IPS DF 6.9 (cell line): Measurements from ENCODE around the gene PPM1B.

Experiments used
- DNase-seq: peaks from one replicate; pipeline ENCODE4 v3.0.0-alpha.2; 2013; ENCODE audit warnings: low read depth, low spot score
- H3K27ac ChIP-seq: one replicate; pipeline ENCODE4 v1.5.1; 2013; ENCODE audit warnings: low read length, control low read depth
- H3K27me3 ChIP-seq: 2 replicates; pipeline ENCODE4 v1.6.1; 2013; ENCODE audit warnings: mild to moderate bottlenecking, low read length; ENCODE audit not compliant: control insufficient read depth, insufficient read depth
- H3K36me3 ChIP-seq: 2 replicates; pipeline ENCODE4 v1.6.1; 2013; ENCODE audit warnings: low read length; ENCODE audit not compliant: control insufficient read depth, insufficient read depth
- H3K4me1 ChIP-seq: 2 replicates; pipeline ENCODE4 v1.6.1; 2013; ENCODE audit warnings: low read length; ENCODE audit not compliant: control insufficient read depth, insufficient read depth
- H3K4me3 ChIP-seq: 2 replicates; pipeline ENCODE4 v1.5.1; 2013; ENCODE audit warnings: mild to moderate bottlenecking, low read length
- H3K9me3 ChIP-seq: 2 replicates; pipeline ENCODE4 v1.6.1; 2013; ENCODE audit warnings: low read length, inconsistent platforms; ENCODE audit not compliant: control insufficient read depth, insufficient read depth
- WGBS: extraction: QIAGEN DNeasy Blood & Tissue Kit; methylation state at CpG from one replicate; pipeline ENCODE4 v1.1.7; 2013; ENCODE audit warnings: mixed read lengths, missing lambda C conversion rate; ENCODE audit not compliant: insufficient read length, insufficient coverage; 5-methylcytosine and 5-hydroxymethylcytosine counted together

The PPM1B gene

GRCh38 chr2:44212302-44212701 lies 43.6 kb downstream of the PPM1B start:
- no peak overlapping the region for H3K27ac ChIP-seq
- H3K36me3 ChIP-seq = no peaks in the 10 kb centered on the region; the same call in 1 of the 2 replicates
- no peaks in the 10 kb centered on the region for H3K4me1 ChIP-seq
- DNase-seq = no peak
- no peaks in the 10 kb centered on the region for H3K9me3 ChIP-seq
- WGBS = no CpG with 5 or more reads among the region's 4 CpGs
- no peaks in the 10 kb centered on the region for H3K27me3 ChIP-seq
- no peak overlapping the region for H3K4me3 ChIP-seq

DNA sequence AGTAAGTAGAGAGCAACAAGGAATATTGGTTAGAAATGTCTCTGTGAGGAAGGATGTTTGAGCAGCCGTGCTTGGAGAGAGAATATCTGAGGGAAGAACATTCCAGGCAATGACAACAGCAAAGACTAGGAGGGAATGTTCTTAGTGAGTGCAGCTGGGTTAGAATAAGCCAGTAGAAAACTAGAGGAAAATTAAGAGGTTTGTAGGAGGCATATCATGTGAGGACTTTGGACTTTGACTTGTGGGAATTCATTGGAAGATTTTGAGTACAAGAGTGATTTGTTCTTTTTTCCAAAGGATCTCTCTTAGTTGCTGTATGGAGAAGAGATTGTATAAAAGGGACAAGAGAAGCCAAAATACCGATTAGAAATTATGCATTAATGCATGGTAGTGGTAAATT lies 47.2 kb downstream of the PPM1B start:
- no peaks in the 10 kb centered on the region; the same call in 1 of the 2 replicates for H3K36me3 ChIP-seq
- no peaks in the 10 kb centered on the region for H3K27me3 ChIP-seq
- H3K4me1 ChIP-seq = no peaks in the 10 kb centered on the region
- WGBS = no CpG with 5 or more reads among the region's 2 CpGs
- H3K27ac ChIP-seq = no peak overlapping the region
- H3K4me3 ChIP-seq = no peak overlapping the region
- H3K9me3 ChIP-seq = no peaks in the 10 kb centered on the region
- DNase-seq = no peak

DNA sequence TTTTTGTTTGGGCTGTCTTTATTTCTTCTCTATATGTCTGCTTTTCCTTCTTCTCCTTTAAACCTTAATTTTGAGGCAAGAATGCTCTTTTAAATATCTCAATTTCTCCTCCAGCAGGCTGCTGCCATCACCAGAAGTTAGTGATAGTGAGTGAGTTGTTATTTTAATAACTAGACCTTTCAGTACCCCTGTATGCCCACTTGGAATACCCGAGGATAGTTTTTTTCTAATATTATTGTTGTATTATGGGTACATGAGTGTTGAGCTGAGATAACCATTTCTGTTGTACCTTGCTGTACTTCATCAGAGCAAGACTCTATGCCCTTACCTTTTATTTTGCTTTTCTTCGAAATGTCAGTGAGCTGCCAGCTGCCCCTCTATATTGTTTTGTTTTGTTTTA lies 50.1 kb downstream of the PPM1B start:
- no peak overlapping the region for H3K27ac ChIP-seq
- no peaks in the 10 kb centered on the region for H3K27me3 ChIP-seq
- no CpG with 5 or more reads among the region's 2 CpGs for WGBS
- no peak for DNase-seq
- H3K9me3 ChIP-seq = no peaks in the 10 kb centered on the region
- peaks cover 2% of the 10 kb centered on the region; the same call in 1 of the 2 replicates for H3K36me3 ChIP-seq
- no peaks in the 10 kb centered on the region for H3K4me1 ChIP-seq
- H3K4me3 ChIP-seq = no peak overlapping the region

DNA sequence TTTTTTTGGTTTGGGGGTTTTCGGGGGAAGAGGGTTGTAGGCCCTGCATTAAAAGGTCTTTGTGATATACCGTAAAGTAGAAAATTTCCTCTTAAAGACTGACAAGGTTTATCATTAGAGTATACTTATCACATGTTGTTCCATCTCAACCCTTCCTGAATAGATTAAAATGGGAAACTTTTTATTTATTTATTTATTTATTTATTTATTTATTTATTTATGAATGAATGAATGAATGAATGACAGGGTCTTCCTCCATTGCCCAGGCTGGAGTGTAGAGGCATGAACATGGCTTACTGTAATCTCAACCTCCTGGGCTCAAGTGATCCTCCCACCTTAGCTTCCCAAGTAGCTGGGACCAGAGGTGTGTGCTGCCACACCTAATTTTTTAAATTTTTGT lies 58.1 kb downstream of the PPM1B start:
- Histone ChIP-seq H3K36me3 (0 out of 2 replicates have a peak, but pooled peaks cover 5% of the 10 kb centered on the region), H3K4me3 (no peak overlapping the region), H3K9me3 (no peaks in the 10 kb centered on the region), H3K27ac (no peak overlapping the region), H3K27me3 (no peaks in the 10 kb centered on the region), H3K4me1 (no peaks in the 10 kb centered on the region)
- no peak for DNase-seq
- no CpG with 5 or more reads among the region's 2 CpGs for WGBS

GRCh38 chr2:44230378-44230777 lies 61.7 kb downstream of the PPM1B start:
- H3K36me3 ChIP-seq = 0 out of 2 replicates have a peak, but pooled peaks cover 3% of the 10 kb centered on the region
- H3K27ac ChIP-seq = no peak overlapping the region
- DNase-seq = no peak
- H3K9me3 ChIP-seq = no peaks in the 10 kb centered on the region
- H3K27me3 ChIP-seq = no peaks in the 10 kb centered on the region
- no CpG with 5 or more reads among the region's 3 CpGs for WGBS
- no peaks in the 10 kb centered on the region for H3K4me1 ChIP-seq
- no peak overlapping the region for H3K4me3 ChIP-seq

DNA sequence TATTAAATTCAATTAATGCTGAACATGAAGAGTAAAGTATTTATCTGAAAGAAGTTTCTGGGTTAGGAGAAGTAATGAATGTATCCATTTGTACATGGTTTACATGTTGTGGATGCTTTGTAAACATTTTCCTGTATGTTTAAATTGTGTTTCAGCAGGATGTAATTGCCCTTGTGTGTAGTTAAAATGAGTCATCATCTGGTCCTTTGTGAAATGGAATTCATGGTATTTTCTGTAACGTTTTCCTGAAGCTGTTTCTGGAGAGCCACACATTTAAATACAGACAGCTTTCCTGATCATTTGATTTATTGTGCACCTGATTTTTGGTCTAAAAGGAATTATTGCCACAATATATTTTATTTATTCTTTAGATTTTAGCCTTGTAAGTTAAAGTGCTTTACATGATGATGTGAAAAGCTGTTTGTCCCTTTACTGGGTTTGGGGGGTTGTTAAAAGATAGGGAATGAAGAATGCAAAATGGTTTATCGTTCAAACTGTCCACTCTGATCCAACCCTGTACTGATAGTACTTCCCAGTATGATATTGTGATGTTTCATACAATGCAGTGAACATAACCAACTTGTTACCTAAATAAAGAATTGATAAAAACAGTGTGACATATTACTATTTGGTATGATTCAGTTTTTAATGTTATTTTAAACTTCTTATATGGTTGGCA lies 64.9 kb downstream of the PPM1B start:
- Histone ChIP-seq H3K4me1 (no peaks in the 10 kb centered on the region; the same call in 1 of the 2 replicates), H3K4me3 (no peak overlapping the region), H3K36me3 (no peaks in the 10 kb centered on the region), H3K27me3 (no peaks in the 10 kb centered on the region), H3K9me3 (no peaks in the 10 kb centered on the region), H3K27ac (no peak overlapping the region)
- WGBS = no CpG with 5 or more reads among the region's 2 CpGs
- no peak for DNase-seq

DNA sequence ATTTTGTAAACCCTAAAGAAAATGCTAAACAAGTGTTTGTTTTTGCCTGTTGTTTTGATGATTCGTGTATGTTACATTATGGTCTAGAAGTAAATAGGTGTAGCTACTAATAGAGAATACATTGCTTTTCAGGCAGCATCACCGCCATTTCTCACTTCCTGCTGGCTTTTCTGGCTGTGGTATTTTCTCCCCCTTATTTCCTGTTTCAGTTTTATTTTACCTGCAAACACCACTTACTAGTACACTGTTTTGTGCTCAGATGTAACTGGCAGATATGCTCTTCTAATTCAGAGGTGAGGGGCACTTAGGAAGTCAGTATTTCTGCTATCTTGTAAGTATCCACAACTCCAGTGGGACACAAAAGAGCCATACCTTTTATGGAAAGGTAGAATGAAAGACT lies 68.5 kb downstream of the PPM1B start:
- no peaks in the 10 kb centered on the region for H3K36me3 ChIP-seq
- H3K27me3 ChIP-seq = no peaks in the 10 kb centered on the region
- H3K27ac ChIP-seq = no peak overlapping the region
- no peaks in the 10 kb centered on the region; the same call in 1 of the 2 replicates for H3K4me1 ChIP-seq
- no CpG with 5 or more reads among the region's 2 CpGs for WGBS
- H3K9me3 ChIP-seq = no peaks in the 10 kb centered on the region
- no peak overlapping the region for H3K4me3 ChIP-seq
- no peak for DNase-seq

DNA sequence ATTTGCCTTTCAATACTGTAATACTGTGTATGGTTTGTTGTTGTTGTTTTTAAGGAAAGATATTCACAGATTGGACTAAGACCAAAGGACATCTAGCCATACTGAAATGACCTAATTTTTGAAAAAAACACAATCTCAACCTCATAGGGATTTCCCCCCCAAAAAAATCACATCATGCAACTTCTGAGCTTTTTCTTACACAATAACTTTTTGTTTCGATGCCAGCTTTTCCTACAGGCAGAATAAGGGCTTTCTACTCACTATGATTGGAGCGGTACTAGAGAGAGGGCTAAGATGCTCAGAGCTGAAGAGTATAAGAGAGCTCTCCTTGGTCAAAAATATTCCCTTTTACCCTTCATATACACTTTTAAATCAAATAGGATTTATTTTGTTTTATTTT lies 74.2 kb downstream of the PPM1B start:
- no peaks in the 10 kb centered on the region for H3K9me3 ChIP-seq
- peaks cover 2% of the 10 kb centered on the region; the same call in 1 of the 2 replicates for H3K4me1 ChIP-seq
- no CpG with 5 or more reads among the region's 2 CpGs for WGBS
- no peak overlapping the region for H3K27ac ChIP-seq
- DNase-seq = no peak
- no peaks in the 10 kb centered on the region for H3K27me3 ChIP-seq
- no peaks in the 10 kb centered on the region for H3K36me3 ChIP-seq
- no peak overlapping the region for H3K4me3 ChIP-seq

- H3K27me3 ChIP-seq = no peaks in the 10 kb centered on the region
- H3K27ac ChIP-seq = no peak overlapping the region
- no CpG with 5 or more reads among the region's 12 CpGs for WGBS
- DNase-seq = peak; percentile 52
- H3K36me3 ChIP-seq = no peaks in the 10 kb centered on the region
- no peaks in the 10 kb centered on the region for H3K9me3 ChIP-seq
- no peak overlapping the region for H3K4me3 ChIP-seq
- peaks cover 2% of the 10 kb centered on the region; the same call in 1 of the 2 replicates for H3K4me1 ChIP-seq
Observed at GRCh38 chr2:44244135-44244871, 75.6 kb downstream of the PPM1B start.

DNA sequence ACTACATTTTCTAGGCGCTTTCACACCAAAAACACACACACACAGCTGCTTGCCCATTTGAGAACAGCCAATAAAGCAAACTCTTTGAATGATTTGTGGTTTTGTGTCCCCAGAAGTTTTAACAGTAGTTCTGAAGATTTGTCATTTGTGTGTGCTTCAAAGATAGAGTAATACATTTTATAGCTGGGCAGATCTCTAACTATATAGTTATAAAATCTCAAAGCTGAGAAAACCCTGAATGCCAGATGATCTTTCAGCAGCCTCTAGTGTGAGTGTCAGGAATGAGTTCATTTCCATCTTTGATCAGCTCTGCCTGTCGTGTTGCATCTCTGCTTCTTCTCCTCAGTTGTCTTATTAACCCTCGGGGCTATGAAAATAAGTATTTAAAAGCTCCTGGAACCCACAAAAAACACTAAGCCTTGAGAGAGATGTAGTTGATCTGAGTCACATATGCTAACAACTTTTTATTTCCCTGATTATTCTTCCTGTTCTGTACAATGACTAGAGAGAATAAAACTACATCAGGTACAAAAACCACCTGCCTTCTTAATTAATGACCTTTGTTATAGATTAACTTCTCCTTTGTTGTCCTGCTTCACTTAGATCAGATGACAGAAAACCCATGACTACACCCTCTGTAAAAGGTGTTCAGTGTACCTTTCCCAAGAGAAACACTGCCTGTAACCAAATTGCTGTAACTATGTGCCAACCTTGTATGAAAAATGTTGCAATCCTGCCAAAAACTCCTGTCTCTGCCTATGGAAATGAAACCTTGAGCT lies 76.6 kb downstream of the PPM1B start:
- Histone ChIP-seq H3K4me1 (peaks cover 2% of the 10 kb centered on the region; the same call in 1 of the 2 replicates), H3K27me3 (no peaks in the 10 kb centered on the region), H3K27ac (no peak overlapping the region), H3K36me3 (no peaks in the 10 kb centered on the region), H3K9me3 (no peaks in the 10 kb centered on the region), H3K4me3 (no peak overlapping the region)
- no peak for DNase-seq
- no CpG with 5 or more reads among the region's 3 CpGs for WGBS
